CD4-positive, alpha-beta T cell treated with Interleukin-6 at 100 ng/mL for 8 hours (primary cell): Measurements from ENCODE around the gene RHOJ.
"Not testable (repeated sequence)": the region's sequence is repeated elsewhere in the genome, so short reads cannot be mapped to it uniquely, and the experiment has no call there.

Source experiments
- DNase-seq: peaks from one replicate; pipeline ENCODE4 v3.0.0-alpha.2; 2020; ENCODE audit warnings: mixed read lengths, low spot score

RHOJ gene

DNA sequence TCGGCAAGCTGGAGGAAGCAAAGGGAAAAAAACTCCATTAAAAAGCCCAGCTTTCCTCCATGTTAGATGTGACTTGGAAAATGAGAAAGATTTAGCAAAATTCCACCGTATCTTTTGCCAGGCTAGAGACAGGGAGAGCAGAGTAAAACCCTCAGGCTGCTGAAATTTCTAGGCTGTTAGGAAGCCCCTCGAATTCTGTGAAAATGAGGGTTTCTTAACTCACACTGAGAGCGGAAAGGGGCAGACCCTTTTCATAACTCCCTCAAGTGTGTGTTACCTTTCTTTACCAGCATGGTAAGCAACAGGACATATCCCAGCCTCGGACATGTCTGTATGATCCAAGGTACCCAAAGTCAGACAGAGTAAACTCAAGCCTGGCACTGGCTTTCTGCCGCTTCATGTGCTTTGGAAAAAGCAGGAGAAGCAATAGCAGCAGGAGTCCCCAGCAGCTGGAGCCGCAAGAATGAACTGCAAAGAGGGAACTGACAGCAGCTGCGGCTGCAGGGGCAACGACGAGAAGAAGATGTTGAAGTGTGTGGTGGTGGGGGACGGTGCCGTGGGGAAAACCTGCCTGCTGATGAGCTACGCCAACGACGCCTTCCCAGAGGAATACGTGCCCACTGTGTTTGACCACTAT is at the start of gene RHOJ:
RHOJ (plus strand) TSS at position 37 of the 637 bp plus-strand sequence; CDS start at position 464, 427 bp downstream.
- DNase-seq = no peak

DNA sequence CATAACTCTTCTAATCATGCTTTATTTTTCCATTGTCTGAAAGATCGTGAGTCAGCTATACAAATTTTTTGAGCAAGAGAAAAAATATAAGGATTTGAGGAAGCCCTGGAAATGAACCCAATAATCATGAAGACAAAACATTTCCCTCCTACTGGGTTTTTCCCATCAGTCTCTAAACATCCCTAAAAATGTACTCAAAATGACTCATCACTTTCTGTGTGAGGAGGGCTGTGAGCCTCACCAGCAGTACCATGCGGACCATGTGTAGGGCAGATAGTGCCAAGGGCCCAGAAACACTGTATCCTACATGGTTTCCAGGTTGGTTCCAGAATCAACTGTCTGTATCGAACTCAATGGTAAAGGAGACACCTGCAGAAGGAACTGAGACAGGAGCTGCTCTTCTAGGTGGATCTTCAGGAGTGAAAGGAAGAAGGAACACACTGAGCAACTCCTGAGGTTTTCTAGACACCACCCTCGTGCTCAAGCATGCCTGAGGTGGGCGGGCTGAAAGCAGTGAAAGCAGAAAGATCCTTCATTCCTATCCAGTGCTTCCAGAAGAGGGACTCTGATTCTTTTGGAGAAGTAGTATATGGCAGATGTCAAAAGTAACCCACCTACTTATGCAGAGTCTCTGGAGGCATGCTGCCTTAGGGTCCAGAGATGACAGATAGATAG is 48.6 kb upstream of the RHOJ start:
- no peak for DNase-seq

- no peak for DNase-seq
These were observed 47.0 kb upstream of the RHOJ start for GRCh38 chr14:63157195-63157594.

- no peak for DNase-seq
These were observed 40.9 kb upstream of the RHOJ start for GRCh38 chr14:63163306-63163705.

- no peak for DNase-seq
These were observed 40.0 kb upstream of the RHOJ start for GRCh38 chr14:63164108-63164683.

GRCh38 chr14:63165267-63165666 is 39.0 kb upstream of the RHOJ start:
- DNase-seq = not testable (repeated sequence)

DNA sequence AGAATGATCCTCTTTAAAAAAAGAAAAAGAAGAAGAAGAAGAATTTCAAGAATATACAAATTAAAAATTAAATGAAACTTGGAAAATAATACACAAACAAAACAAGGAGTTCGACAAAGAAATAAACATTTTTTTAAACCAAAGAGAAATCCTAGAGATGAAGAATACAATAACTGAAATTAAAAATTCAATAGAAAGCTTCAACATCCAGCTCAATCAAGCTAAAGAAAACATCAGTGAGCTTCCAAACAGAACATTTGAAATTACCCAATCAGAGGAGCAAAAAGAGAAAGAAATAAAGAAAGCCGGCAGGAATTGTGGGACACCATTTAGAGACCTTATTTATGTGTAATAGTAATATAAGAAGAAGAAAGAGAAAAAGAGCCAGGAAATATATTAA is 37.2 kb upstream of the RHOJ start:
- no peak for DNase-seq

GRCh38 chr14:63174760-63175191 is 29.5 kb upstream of the RHOJ start:
- no peak for DNase-seq

- DNase-seq = no peak
These were observed 28.7 kb upstream of the RHOJ start for GRCh38 chr14:63175531-63175930.

DNA sequence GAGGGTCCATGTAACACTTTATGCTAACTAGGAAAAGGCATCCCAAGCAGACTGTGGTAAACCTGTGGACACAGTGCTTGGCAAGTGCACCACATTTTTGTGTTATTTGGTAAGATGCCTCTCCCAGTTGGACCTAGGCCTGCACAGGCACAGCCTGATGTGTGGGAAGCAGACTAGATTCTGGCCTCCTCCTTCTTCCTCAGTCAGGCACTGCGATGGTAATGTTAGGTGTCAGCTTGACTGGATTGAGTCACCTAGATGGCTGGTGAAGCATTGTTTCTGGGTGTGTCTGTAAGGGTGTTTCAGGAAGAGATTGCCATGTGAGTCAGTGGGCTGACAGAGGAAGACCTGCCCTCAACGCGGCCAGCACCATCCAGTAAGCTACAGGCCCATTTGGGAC is 25.3 kb upstream of the RHOJ start:
- no peak for DNase-seq

GRCh38 chr14:63179383-63179782 is 24.9 kb upstream of the RHOJ start:
- no peak for DNase-seq

DNA sequence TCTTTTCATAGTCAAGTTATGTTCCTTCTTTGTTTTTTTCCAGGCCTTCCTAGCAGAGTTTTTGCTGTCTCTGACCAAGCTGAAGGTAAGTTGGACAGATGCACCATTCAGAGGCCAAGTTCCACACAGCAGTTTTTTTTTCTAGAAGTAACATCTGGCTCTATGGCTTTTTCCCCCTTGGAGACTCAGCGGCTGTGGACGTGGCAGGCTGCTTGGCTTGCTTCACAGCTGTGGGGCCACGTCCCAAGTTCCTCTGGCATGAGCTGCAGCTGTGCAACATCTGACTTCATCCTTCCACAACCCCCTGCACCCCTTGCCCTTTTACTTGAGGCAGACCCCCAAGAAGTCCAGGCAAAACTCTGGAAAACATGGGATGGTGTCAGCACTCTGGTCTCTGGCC is 24.2 kb upstream of the RHOJ start:
- DNase-seq = no peak

- DNase-seq = no peak
These were observed 21.3 kb upstream of the RHOJ start for GRCh38 chr14:63182968-63183367.

GRCh38 chr14:63186453-63186852 is 17.8 kb upstream of the RHOJ start:
- no peak for DNase-seq

DNA sequence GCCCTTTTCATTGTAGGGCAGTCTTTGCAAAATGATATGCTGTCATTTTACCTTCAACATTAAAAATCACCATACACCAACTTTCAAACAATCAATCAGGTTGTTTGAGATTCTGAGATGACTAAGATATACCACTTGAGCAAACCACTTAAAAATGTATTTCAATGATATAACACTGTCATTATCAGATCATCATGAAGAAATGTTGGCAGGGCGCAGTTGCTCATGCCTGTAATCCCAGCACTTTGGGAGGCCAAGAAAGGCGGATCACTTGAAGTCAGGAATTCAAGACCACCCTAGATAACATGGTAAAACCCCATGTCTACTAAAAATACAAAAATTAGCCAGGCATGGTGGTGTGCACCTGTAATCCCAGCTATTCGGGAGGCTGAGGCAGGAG is 13.0 kb upstream of the RHOJ start:
- DNase-seq = no peak

DNA sequence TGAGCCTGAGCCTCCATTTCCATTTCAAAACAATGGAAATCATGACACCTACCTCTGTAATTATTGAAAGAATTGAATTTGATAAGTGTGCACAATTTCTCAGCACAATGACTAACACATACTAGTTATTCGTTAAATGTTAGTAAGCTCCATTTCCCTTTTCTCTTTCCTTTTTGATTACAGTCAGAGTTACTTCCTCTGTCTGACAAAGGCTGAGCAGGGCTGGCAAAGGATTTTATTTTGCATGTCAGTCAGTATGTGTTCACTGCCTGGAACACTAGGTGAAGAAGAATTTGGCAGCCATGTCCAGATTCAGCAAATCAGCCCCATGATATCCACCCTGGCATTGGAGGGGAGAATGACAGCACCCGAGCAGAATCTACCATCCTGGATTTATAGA is 12.2 kb upstream of the RHOJ start:
- DNase-seq = no peak

GRCh38 chr14:63193236-63193635 is 11.0 kb upstream of the RHOJ start:
- no peak for DNase-seq

- no peak for DNase-seq
These were observed 4.1 kb upstream of the RHOJ start for GRCh38 chr14:63200035-63200740.

- no peak for DNase-seq
These were observed 3.5 kb upstream of the RHOJ start for GRCh38 chr14:63200767-63201166.

DNA sequence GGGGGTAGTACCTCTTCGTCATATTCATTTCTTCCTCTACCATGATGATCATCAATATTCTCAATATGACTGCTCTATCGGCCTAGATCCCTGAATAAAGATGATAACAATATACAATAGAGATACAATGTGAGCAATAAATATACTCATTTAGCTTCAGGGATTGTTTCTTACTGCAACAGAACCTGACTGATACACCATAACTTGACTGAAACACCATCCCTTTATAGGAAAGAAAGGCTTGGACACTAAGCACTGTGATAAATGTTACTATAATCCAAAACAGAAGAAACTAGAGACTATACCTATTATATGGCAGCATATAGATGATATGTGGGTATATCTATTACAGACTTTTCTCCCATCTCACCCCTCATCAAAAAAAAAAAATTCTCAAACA is 1.2 kb upstream of the RHOJ start:
- DNase-seq = no peak

DNA sequence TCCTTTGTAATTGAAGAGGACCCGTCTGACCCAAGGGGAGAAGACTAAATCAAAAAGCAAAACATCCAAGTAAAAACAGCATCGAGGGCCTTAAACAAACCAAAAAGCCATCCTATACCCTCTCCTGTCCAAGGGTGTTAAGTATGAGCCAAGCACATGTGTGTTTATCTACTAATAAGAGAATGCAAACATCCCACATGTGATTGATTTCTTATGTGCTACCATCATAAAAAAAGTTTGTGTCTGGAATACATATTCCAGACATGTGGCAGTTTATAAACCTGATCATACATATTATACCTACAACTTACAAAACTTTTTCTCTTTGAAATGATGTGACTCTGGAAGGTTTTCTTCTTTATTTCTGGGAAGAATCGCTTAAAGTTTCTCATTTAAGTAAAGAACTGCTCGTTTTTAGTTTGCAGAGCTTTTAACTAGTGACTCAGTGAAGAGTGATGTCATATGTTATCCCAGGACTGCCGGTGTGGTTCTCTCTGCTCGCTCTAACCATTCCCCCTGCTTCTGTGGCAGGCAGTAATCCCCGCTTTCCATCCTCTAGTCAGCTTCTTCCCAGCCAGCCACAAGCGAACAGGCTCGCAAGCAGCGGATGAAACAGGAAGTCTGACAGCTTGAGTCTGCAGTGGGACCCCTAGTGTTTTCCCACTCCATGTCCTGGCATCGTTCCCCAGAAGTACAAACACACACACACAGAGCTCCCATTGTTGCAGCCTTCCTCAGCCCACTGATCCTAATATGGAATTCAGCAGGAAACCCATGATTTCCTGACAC is 431 bp upstream of the RHOJ start:
- DNase-seq = no peak

DNA sequence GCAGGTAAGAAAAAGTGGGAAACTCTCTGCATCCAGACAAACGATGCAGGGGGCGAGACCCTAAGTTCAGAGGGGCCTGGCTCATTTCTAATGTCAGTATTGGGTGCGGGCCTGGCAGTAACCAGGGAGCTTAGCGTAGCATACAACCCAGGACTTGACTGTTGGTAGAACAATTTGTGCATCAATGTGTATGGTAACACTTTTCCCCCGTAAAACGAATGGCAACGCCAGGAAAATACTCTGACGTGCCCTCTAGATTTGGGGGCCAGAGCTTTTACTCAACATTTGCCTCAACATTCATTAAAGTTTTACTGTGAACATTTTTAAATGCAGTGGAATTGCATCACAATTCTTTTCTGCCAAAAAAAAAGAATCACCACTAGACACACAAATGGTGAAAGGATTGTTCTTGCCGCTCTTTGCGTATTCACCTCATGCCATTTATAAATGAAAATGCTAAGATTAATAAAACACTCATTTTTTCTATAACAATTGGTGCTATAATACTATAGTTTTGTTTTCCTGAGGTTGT is 867 bp downstream of the RHOJ start:
- no peak for DNase-seq
